Tibial nerve (tissue), 4 donors: ENCODE measurements around the gene PICK1. TPM values are rescaled to one million over a fixed set of nuclear protein-coding genes. Genes with fewer than 3 reads are reported as not detected.
A peak's percentile ranks its signal among the peaks of the same experiment; 100 is the strongest.

Experiments used
- DNase-seq, 2 donors: peaks; one replicate each; pipeline ENCODE4 v3.0.0-alpha.2; 2019; ENCODE audit warnings: low spot score in 2 of 2
- H3K27ac ChIP-seq, 4 donors: fragments of 200-600 bp; sonication (generic) in 3 of 4; one replicate each; pipeline ENCODE4 v1.5.1; 2017 to 2019; ENCODE audit warnings: mild to moderate bottlenecking in 1 of 4
- H3K27me3 ChIP-seq, 2 donors: fragments of 200-600 bp; sonication (generic) in 1 of 2; one replicate each; pipeline versions ENCODE4 v1.5.1 to v1.6.0; 2017 to 2019
- H3K36me3 ChIP-seq, 3 donors: fragments of 200-600 bp; sonication (generic); one replicate each; pipeline ENCODE4 v1.5.1; 2018 to 2019
- H3K4me1 ChIP-seq, 4 donors: fragments of 200-600 bp; sonication (generic) in 3 of 4; one replicate each; pipeline ENCODE4 v1.5.1; 2017 to 2019
- H3K4me3 ChIP-seq, 4 donors: fragments of 200-600 bp; sonication (generic) in 3 of 4; one replicate each; pipeline ENCODE4 v1.5.1; 2017 to 2019; ENCODE audit warnings: mild to moderate bottlenecking in 1 of 4, moderate library complexity in 1 of 4
- H3K9me3 ChIP-seq, 4 donors: fragments of 200-600 bp; sonication (generic) in 3 of 4; one replicate each; pipeline ENCODE4 v1.5.1; 2017 to 2019
- CTCF ChIP-seq, 5 experiments: fragments of 200-600 bp in 3 of 5; fragments of 450-650 bp in 2 of 5; sonication (generic) in 3 of 5; IDR thresholded peaks; one replicate each; pipeline ENCODE4 v1.5.1; 2016 to 2019; ENCODE audit warnings: antibody characterized with exemption in 5 of 5, mild to moderate bottlenecking in 3 of 5, moderate library complexity in 2 of 5
- EP300 ChIP-seq, 2 donors: sonication (generic); formaldehyde crosslinking; IDR thresholded peaks; one replicate each; pipeline ENCODE4 v1.6.1; 2017; ENCODE audit warnings: antibody characterized with exemption in 2 of 2, mild to moderate bottlenecking in 1 of 2
- POLR2A ChIP-seq, 2 donors: fragments of 450-650 bp; IDR thresholded peaks; one replicate each; pipeline ENCODE4 v1.6.1; 2017; ENCODE audit warnings: antibody characterized with exemption in 2 of 2, mild to moderate bottlenecking in 2 of 2, moderate library complexity in 2 of 2
- WGBS, 2 donors: methylation state at CpG; one replicate each; pipeline ENCODE4 v1.1.5; 2018; 5-methylcytosine and 5-hydroxymethylcytosine counted together
- total RNA-seq, 4 donors: library from RNA; depleted of rRNA; stranded (reverse); fragments of >200 nt; gene quantifications; one replicate each; pipeline ENCODE4 v1.1.0, GENCODE V29; 2016

The PICK1 gene
- total RNA-seq, 4 donors from 2014 or later, result 32.1 to 49.8 (median 44.2) TPM

GRCh38 chr22:38026130-38027111, 30.8 kb upstream of the PICK1 start:
- H3K4me3 ChIP-seq, result no peak overlapping the region
- peak overlapping the region; percentile 73 to 96 (median 86) for H3K27ac ChIP-seq
- TF ChIP-seq EP300 (IDR thresholded peaks at IDR 0.05), result peak in 1 of 2 donors; percentile 69
- peak in 1 of 2 donors; percentile 10 for TF ChIP-seq POLR2A (IDR thresholded peaks at IDR 0.05)
- no peak for TF ChIP-seq CTCF (IDR thresholded peaks at IDR 0.05)
- no peaks in the 10 kb centered on the region for H3K9me3 ChIP-seq
- 33 to 52% methylated on average over 16 to 21 of the region's 22 CpGs for WGBS, 2 donors
- no peak for DNase-seq
- H3K27me3 ChIP-seq, result no peaks in the 10 kb centered on the region
- H3K4me1 ChIP-seq, result peaks cover 0 to 77% (median 45%) of the 10 kb centered on the region in 4 donors
- H3K36me3 ChIP-seq, result no peaks in the 10 kb centered on the region

- no peaks in the 10 kb centered on the region for H3K27me3 ChIP-seq
These were observed 29.7 kb upstream of the PICK1 start for GRCh38 chr22:38027487-38027886.

DNA sequence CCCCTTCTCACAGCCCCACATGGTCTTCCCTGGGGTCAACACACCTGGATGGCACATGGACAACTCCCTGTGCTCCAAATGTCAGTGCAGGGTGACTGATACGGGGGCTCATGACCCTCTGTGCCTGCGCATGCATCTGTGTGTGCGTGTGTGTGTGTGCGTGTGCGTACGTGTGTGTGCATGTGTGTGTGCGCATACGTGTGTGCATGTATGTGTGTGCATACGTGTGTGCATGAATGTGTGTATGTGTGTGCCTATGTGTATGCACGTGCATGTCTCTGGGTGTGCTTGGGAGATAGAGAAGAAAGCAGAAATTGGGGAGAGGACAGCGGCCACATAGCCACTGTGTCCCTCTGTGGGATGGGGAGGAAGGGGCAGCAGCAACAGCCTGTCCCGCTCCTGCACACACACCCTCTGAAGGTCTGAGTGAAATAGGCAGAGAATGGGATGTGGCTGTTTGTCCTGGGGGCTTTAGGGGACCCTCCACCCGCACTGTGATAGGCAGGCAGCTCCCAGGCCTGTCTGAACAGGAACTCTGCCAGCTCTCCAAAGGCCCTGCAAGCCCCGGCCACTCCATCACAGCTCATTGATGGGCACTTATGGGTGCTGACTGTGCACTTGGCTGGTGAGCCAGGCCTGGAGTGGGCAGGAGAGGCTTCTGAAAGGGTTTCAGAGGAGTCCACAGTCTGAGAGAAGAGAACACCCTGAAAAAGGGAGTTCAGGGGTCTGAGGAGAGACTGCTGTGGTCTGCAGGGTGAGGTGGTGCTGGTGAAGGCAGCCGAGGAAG, 28.7 kb upstream of the PICK1 start:
- DNase-seq, result no peak
- no peak for TF ChIP-seq EP300 (IDR thresholded peaks at IDR 0.05)
- TF ChIP-seq CTCF (IDR thresholded peaks at IDR 0.05), result no peak
- no peak for TF ChIP-seq POLR2A (IDR thresholded peaks at IDR 0.05)
- 69 to 71% methylated on average over 15 of the region's 15 CpGs for WGBS, 2 donors
- no peak overlapping the region for H3K4me3 ChIP-seq
- no peaks in the 10 kb centered on the region for H3K36me3 ChIP-seq
- H3K9me3 ChIP-seq, result no peaks in the 10 kb centered on the region
- H3K27me3 ChIP-seq, result no peaks in the 10 kb centered on the region
- peak overlapping the region; percentile 73 to 96 (median 86) for H3K27ac ChIP-seq
- H3K4me1 ChIP-seq, result peaks cover 0 to 93% (median 62%) of the 10 kb centered on the region in 4 donors

More at GRCh38 chr22:38027487-38027886, 29.7 kb upstream of the PICK1 start:
- DNase-seq, result no peak
- no peaks in the 10 kb centered on the region for H3K9me3 ChIP-seq
- TF ChIP-seq EP300 (IDR thresholded peaks at IDR 0.05) (no peak), POLR2A (IDR thresholded peaks at IDR 0.05) (no peak), CTCF (IDR thresholded peaks at IDR 0.05) (no peak)
- peak overlapping the region; percentile 73 to 96 (median 86) for H3K27ac ChIP-seq
- H3K4me1 ChIP-seq, result peaks cover 0 to 87% (median 53%) of the 10 kb centered on the region in 4 donors
- no peaks in the 10 kb centered on the region for H3K36me3 ChIP-seq
- WGBS, 2 donors, result 48 to 52% methylated on average over 9 of the region's 9 CpGs
- H3K4me3 ChIP-seq, result no peak overlapping the region

GRCh38 chr22:38029370-38029769, 27.8 kb upstream of the PICK1 start:
- TF ChIP-seq CTCF (IDR thresholded peaks at IDR 0.05) (no peak), POLR2A (IDR thresholded peaks at IDR 0.05) (no peak), EP300 (IDR thresholded peaks at IDR 0.05) (no peak)
- Histone ChIP-seq H3K27ac (peak overlapping the region; percentile 79 to 96 (median 86)), H3K36me3 (no peaks in the 10 kb centered on the region), H3K4me3 (no peak overlapping the region), H3K4me1 (peaks cover 0 to 98% (median 69%) of the 10 kb centered on the region in 4 donors), H3K9me3 (no peaks in the 10 kb centered on the region), H3K27me3 (no peaks in the 10 kb centered on the region)
- no peak for DNase-seq
